K562 treated with DMSO at 1 percent for 4 hours (cell line): ENCODE measurements around the gene SIK2. TPM values are rescaled to one million over a fixed set of nuclear protein-coding genes. Genes with fewer than 3 reads are reported as not detected.

ENCODE experiments used
- total RNA-seq: library from RNA; unstranded; fragments of 300-600 nt; gene quantifications from 2 replicates; pipeline ENCODE4 v1.2.3, GENCODE V29; 2022; ENCODE audit not compliant: insufficient read depth

Gene SIK2
- 8.0 and 9.1 TPM in 2 replicates for total RNA-seq

DNA sequence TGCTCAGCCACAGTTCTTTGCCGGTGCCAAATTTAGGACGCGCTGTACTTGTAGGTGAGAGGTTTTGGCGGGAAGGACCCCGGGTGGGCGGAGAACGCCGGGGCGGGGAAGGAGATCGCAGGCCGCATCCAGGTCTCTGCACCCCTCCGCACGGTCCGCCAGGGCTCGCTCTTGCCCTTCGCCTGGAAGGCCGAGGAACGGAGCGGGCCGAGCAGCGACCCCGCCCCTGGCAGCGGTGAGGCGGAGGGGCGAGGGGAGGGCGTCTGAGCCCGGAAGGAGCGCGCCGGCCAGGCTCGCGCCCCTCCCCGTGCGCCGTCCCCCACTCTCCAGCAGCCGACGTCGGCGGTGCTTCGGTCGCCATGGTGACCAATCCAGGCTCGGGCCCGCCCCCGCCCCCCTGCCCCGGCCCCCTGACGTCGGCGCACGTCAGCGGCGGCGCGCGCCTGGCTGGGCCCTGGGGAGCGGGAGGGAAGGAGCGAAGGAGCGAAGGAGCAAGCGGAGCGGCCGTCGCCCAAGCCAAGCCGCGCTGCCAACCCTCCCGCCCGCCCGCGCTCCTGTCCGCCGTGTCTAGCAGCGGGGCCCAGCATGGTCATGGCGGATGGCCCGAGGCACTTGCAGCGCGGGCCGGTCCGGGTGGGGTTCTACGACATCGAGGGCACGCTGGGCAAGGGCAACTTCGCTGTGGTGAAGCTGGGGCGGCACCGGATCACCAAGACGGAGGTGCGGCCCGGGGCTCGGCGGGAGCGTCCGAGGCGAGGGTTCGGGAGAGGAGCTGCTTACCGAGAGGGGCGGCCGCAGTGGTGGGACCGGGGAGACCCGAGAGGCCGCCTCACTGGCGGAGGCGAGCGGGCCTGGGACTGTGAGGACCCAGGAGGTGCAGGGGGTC is at the start of gene SIK2:
SIK2 (plus strand) TSS at position 471 of the 886 bp plus-strand sequence; CDS start at position 586, 115 bp downstream.

DNA sequence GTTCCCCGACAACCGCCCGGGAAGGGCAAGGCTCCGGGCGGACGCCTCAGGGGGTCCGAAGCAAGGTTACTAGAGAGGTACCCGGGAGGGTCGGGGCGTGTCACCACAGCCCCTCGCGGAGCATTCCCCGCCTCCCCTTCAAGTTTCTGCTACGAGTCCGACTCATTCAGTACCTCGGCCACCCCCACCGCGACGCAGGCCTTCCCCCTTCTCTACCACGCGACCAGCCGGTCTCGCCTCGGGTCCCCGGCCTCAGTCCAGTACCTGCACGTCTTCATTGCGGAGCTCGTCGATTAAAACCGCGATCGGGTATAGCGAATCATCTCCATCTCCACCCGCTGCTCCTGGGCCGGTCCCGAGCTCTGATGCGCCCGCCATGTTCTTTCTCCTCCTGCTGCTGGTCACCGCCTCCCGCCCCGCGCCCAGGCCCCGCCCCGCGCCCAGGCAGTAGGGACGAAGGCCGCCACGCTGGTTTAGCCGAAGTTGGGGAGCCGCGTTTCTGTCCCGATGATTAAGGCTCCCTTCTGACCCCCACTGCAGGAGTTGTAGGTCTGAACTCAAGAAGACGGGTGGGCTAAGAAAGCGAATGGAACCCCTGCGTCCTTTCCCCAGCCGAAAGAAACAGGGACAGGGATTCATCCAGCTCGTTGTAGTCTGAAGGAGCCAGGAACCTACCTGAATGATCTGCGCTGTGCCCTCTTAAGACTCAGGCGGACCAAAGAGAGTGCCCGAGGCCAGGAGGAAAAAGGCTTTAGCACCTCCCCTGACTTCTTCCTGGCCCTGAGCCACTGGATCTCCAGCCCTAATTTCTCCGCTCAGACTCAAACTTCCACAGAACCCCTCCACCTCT is 164.0 kb downstream of the SIK2 start, which contains the start of gene PPP2R1B:
PPP2R1B (minus strand) TSS at position 406 of the 850 bp plus-strand sequence; CDS start at position 378, 28 bp downstream.

Other genes with a start within 250 kb of the SIK2 start
- not detected in 2 replicates for gene POU2AF1, start 223.2 kb upstream of the SIK2 start, total RNA-seq
- not detected in 2 replicates for gene BTG4, start 90.1 kb upstream of the SIK2 start, total RNA-seq
- gene HOATZ, start 87.7 kb upstream of the SIK2 start, total RNA-seq = not detected in 2 replicates
- not detected in 2 replicates for gene LAYN, start 61.7 kb upstream of the SIK2 start, total RNA-seq
- 10.3 and 13.1 TPM in 2 replicates for gene PPP2R1B, start 163.9 kb downstream of the SIK2 start, total RNA-seq